Amniotic epithelial cell (primary cell): ENCODE data around the gene KCNIP1.

Experiments
- DNase-seq: peaks from one replicate; pipeline ENCODE4 v3.0.0-alpha.2; 2010; ENCODE audit warnings: low read depth

Gene KCNIP1

GRCh38 chr5:170597109-170597751 lies 93.4 kb downstream of the KCNIP1 start:
- DNase-seq, result peak; percentile 91

- DNase-seq, result no peak
These were observed 94.1 kb downstream of the KCNIP1 start for GRCh38 chr5:170597872-170598271.

DNA sequence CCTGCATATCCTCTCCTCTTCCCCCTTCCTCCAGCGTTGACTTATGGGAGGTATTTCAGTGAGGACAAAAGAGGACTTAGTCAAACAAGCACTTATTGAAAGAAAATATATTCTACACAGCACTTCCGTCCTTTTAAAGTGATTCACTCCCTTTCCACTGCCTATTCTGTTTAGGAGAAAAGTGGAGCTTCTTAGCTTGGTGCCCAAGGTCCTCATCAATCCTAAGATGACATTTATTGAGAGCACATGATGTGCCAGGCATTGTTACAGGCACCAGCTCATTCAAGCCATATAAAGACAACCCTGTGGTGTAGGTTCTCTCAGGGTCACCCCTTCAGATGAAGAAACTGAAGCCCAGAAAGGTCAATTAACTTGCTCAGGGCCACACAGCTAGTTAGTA lies 95.9 kb downstream of the KCNIP1 start:
- DNase-seq, result no peak

GRCh38 chr5:170601619-170602018 lies 97.8 kb downstream of the KCNIP1 start:
- DNase-seq, result no peak

- DNase-seq, result no peak
These were observed 99.3 kb downstream of the KCNIP1 start for GRCh38 chr5:170603109-170603508.

GRCh38 chr5:170603578-170604565 lies 100.1 kb downstream of the KCNIP1 start:
- peak; percentile 21 for DNase-seq

DNA sequence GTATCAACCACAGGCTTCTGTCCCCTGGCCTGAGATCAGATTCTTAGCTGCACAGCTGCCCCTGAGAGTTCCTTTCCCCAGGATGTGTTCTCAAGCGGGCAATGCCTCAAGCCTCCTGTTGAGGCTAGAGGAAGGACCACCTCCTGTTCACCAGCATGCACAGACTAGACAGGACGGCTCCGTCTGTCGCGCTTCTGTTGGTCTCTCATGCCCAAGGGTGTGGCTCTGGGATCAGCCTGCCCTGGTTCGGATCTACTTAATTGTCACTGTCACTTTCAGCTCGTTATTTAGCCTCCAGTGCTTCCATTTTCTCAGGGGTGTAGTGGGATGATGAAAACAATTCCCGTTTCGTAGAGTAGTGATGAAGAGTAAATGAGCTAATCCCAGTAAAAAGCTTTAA lies 103.1 kb downstream of the KCNIP1 start:
- no peak for DNase-seq

DNA sequence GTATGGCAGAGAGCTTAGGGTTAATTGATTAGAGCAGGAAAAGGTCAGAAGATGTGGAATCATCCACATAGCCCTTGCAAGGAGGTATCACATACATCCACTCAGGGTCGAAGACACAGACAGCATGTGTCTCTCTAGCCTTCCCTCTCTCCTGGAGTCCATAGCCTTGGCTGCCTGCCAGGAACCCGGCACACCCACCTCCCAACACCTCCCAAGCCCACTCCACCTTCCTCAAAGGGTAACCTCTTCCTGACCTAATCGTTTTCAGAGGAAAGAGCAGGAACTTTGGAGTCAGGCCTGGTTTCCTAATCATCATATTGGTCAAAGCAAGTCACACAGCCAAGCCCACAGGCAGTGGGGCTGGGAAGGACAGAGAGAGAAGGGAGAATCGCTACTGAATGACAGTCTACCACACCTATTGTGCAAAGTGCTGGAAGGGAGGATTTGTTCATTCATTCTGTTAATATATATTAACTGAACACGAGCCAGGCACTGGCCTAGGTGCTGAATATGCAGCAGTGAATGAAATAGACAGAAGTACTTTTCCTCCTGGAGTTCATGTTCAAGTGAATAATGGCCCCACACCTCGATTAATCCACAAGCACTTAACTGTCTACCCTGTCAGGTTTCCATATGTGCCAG lies 107.8 kb downstream of the KCNIP1 start:
- peak; percentile 29 for DNase-seq

DNA sequence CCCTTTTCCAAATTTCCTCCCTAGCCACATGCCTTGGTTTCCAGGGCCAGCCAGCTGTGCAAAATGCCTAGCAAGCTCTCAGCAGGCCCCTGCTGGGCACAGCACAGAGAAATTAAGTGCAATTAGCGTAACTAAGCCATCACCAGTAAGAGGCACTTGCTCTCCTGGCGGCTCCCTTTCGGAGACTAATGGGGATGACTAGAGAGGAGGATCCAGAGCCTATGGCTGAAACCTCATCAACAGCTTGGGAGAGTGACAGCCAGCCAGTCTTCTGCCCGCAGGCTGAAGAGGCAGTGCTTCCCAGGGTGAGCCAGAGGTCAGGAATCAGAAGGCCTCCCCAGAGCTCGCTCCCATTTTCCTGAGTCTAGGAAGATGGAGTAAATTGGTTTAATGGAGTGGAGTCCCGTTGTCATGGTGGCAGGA lies 108.4 kb downstream of the KCNIP1 start:
- no peak for DNase-seq

DNA sequence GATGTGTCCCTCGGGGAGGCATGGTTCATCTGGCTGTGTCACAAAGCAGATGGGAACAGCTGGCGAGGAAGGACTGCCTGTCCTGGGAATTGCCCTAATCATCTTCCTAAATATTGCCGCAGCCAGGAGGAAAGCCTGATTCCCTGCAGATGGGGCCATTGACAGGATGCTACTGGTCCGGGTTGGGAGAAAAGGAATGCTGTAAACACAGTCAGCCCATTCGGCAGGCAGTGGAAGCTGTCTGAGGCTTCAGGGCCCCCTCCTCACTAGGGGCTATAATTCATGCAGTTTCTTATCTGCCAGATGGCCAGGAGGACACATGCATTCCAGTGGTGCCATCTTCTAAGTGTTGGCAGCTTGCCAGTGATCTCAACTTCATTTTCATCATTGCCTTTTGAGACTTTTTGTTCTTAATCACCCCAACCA lies 110.3 kb downstream of the KCNIP1 start:
- DNase-seq, result peak; percentile 3

- DNase-seq, result peak; percentile 73
These were observed 110.9 kb downstream of the KCNIP1 start for GRCh38 chr5:170614720-170615119.

DNA sequence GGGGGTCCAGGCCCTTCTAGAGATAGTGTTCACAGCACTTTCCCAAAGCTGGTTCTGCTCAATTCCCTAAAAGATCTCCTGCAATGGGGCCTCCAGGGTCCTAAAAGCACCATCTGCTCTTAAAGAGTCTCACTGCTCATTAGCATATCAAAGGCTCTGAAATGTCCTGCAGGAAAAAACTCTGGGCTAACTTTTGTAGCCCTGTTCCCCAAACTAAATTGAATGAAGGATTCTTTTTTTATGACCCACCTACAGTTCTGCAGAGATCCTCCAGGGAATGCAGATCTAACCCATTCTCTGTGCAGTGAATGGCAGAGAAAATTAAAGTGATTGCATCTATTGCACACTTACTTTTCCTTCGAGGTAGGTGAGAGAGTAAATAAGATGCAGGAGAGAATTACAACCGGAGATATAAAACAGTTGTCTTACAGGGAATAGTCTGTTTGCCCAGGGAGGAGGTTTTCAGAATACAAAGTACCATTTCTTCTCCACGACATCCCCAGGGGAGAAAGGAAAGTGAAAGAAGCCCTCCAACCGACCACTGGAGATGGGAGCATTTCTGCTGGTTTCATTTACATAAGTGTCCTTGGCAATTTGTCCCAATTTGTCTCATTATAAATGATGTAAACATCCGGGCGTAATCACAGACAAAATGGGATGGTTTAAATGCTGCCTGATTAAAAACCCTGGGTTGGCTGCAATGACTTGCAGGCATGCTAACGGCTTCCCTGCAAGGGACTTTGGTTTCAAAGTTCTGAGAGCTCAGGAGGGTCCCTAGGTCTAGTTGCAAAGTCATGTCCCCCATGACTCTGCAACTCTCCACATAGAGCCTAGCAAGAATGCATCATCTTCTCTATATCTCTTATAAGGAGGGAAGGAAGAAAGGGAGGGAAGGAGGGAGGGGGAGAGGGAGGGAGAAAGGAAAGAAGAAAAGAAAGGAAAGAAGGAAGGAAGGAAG lies 114.0 kb downstream of the KCNIP1 start:
- DNase-seq, result no peak

DNA sequence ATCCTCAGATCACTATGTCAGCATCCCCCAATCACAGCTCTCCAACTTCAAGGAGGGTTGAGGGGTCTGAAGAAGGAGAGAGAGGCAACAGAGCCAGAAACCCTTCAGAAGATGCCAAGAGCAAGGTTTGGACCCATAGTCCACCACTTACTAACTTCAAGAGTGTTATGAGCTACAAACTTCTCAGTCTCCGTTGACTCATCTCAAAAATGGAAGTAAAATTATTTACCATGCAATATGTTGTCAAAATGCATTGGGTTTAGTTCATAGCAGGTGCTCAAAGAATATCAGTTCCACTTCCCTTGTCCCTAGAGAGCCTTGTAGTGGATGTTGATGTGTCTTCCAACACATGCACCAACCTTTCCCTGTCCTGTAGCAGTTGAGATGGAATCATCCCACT lies 116.0 kb downstream of the KCNIP1 start:
- DNase-seq, result no peak

DNA sequence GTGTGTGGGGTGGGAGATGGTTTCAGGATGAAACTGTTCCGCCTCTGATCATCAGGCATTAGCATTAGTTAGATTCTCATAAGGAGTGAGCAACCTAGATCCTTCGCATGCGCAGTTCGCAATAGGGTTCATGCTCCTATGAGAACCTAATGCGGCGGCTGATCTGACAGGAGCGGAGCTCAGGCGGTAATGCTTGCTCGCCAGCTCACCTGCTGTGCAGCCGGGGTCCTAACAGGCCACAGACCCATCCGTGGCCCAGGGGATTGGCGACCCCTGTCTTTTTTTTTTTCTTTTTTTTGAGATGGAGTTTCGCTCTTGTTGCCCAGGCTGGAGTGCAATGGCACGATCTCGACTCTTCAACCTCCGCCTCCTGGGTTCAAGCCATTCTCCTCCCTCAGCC lies 119.1 kb downstream of the KCNIP1 start:
- DNase-seq, result no peak

DNA sequence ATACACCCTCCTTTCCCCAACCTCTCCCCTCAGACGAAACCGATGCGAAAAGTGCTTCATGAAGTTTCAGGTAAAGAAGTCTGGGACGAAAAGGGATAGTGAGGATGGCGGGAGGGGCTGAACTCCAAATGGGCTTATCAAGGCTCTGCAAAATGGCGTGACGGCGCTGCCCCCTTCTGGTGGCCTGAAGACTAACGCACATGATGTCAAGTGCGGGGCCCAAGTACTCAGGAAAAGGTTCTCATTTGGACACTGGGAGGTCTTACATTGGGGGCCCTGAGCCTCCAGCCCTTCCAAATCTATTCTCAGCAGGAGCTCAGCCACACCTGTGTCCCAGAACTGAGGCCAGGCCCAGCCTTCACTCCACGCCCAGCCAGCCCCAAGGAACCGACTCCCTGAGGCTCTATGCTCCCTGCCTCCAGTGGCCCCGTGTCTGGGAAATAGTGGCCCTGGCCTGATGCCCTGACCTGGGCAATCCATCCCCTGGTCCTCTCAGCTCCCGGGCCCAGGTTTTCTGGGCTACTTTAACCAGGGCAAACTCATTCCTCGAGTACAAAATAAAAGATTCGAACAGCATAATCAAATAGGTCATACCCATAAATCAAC lies 119.9 kb downstream of the KCNIP1 start:
- DNase-seq, result peak; percentile 44

- no peak for DNase-seq
These were observed 121.7 kb downstream of the KCNIP1 start for GRCh38 chr5:170625221-170626165.

- no peak for DNase-seq
These were observed 122.8 kb downstream of the KCNIP1 start for GRCh38 chr5:170626507-170627150.

GRCh38 chr5:170627271-170627670 lies 123.5 kb downstream of the KCNIP1 start:
- no peak for DNase-seq

GRCh38 chr5:170628028-170628427 lies 124.2 kb downstream of the KCNIP1 start:
- no peak for DNase-seq
